Psoas muscle (tissue), 8 donors: ENCODE measurements around the gene LRRC4C. TPM values are rescaled to one million over a fixed set of nuclear protein-coding genes. Genes with fewer than 3 reads are reported as not detected.

ENCODE experiments used
- ATAC-seq, 4 donors: fragments of 200-7000 bp; cut with Tn5 transposase; one replicate each; pipeline ENCODE4 v1.9.1; 2020; ENCODE audit warnings: moderate library complexity in 3 of 4, mild to moderate bottlenecking in 2 of 4
- DNase-seq, 2 donors: peaks; one replicate each; pipeline ENCODE4 v3.0.0-alpha.2; 2020
- H3K27ac ChIP-seq: fragments of 200-600 bp; one replicate; pipeline ENCODE4 v1.8.0; 2022
- H3K27me3 ChIP-seq, 3 donors: fragments of 200-600 bp in 1 of 3; one replicate each; pipeline versions ENCODE4 v1.6.1 to v1.8.0; 2013 to 2022; ENCODE audit warnings: low read length in 2 of 3, mild to moderate bottlenecking in 2 of 3, moderate library complexity in 1 of 3; ENCODE audit not compliant: insufficient read depth in 3 of 3
- H3K36me3 ChIP-seq, 2 donors: fragments of 200-600 bp in 1 of 2; one replicate each; pipeline versions ENCODE4 v1.6.1 to v1.8.0; 2013 to 2022; ENCODE audit warnings: low read depth in 1 of 2, mild to moderate bottlenecking in 1 of 2, moderate library complexity in 1 of 2; ENCODE audit not compliant: insufficient read depth in 1 of 2
- H3K4me1 ChIP-seq: fragments of 200-600 bp; one replicate; pipeline ENCODE4 v1.8.0; 2022
- H3K4me3 ChIP-seq: fragments of 200-600 bp; one replicate; pipeline ENCODE4 v1.8.0; 2022; ENCODE audit warnings: mild to moderate bottlenecking
- H3K9me3 ChIP-seq: fragments of 200-600 bp; one replicate; pipeline ENCODE4 v1.8.0; 2022
- CTCF ChIP-seq: fragments of 200-600 bp; IDR thresholded peaks from one replicate; pipeline ENCODE4 v1.8.0; 2022; ENCODE audit warnings: antibody characterized with exemption
- WGBS, 3 donors: extraction: QIAGEN DNeasy Blood & Tissue Kit; methylation state at CpG; one replicate each; pipeline versions ENCODE4 v1.1.6 to v1.1.7; 2013; 5-methylcytosine and 5-hydroxymethylcytosine counted together
- intact Hi-C, 2 donors: fragments of 100-400 bp; cut with DNase I; formaldehyde crosslinking; loops; one replicate each; pipeline versions ENCODE4 v1.11.0 to v1.14.2; 2022
- polyA plus RNA-seq, 3 donors: library from polyadenylated mRNA; stranded (reverse); fragments of 200-250 nt; gene quantifications; one replicate each; pipeline ENCODE4 v1.2.3, GENCODE V29; 2013
- total RNA-seq, 4 donors: library from RNA; stranded (reverse); fragmentation: NEBNext Ultra II Directional in 2 of 4; extraction: Animal tissue kit (Norgen Biotek cat#: 25700) in 2 of 4; gene quantifications; one replicate each; pipeline versions ENCODE4 v1.2.1 to v1.2.4, GENCODE V29; 2021 to 2023
- donor health status: healthy with polysubstance abuse.
- donor health status: DM: no; HTN: no; CAD: no; lungs with moderate emphysema.
- donor health status: Bipolar disorder and iron deficiency.
- donor health status: healthy.
- donor health status: DM: yes; HTN: yes; CAD: no.
- donor health status: DM: no; HTN: no; CAD: no.
- donor health status: DM: no; HTN: no; CAD: no.
- donor health status: DM: yes; HTN: yes; CAD: no.

The LRRC4C gene
- total and polyA plus RNA-seq, 7 donors, result 0.04 to 0.34 (median 0.12) TPM; not detected in 1

- no peak for TF ChIP-seq CTCF
- Histone ChIP-seq H3K36me3 (no peaks in the 10 kb centered on the region), H3K9me3 (no peaks in the 10 kb centered on the region), H3K27ac (no peak overlapping the region), H3K4me1 (no peaks in the 10 kb centered on the region), H3K27me3 (no peaks in the 10 kb centered on the region), H3K4me3 (no peak overlapping the region)
- intact Hi-C loops, result no loop called here
- peak in 1 of 4 donors; percentile 32 for ATAC-seq
- DNase-seq, result peak; percentile 55 to 73
- 68 to 70% (median 69%) methylated on average over 18 of the region's 18 CpGs for WGBS, 3 donors
Observed at GRCh38 chr11:40280159-40281051, 1179.0 kb downstream of the LRRC4C start.

- no peaks in the 10 kb centered on the region for H3K4me1 ChIP-seq
Observed at GRCh38 chr11:40276960-40277359, 1182.5 kb downstream of the LRRC4C start.

GRCh38 chr11:40274017-40274416 is 1185.4 kb downstream of the LRRC4C start:
- H3K36me3 ChIP-seq, result no peaks in the 10 kb centered on the region
- DNase-seq, result no peak
- no peak for TF ChIP-seq CTCF
- intact Hi-C loops, result no loop called here
- no peak for ATAC-seq
- no peaks in the 10 kb centered on the region for H3K4me1 ChIP-seq
- H3K4me3 ChIP-seq, result no peak overlapping the region
- no peaks in the 10 kb centered on the region for H3K27me3 ChIP-seq
- H3K27ac ChIP-seq, result no peak overlapping the region
- 53 to 61% (median 57%) methylated on average over 3 of the region's 3 CpGs for WGBS, 3 donors
- no peaks in the 10 kb centered on the region for H3K9me3 ChIP-seq

More at GRCh38 chr11:40276960-40277359, 1182.5 kb downstream of the LRRC4C start:
- Histone ChIP-seq H3K27me3 (no peaks in the 10 kb centered on the region), H3K9me3 (no peaks in the 10 kb centered on the region), H3K36me3 (no peaks in the 10 kb centered on the region), H3K4me3 (no peak overlapping the region), H3K27ac (no peak overlapping the region)
- DNase-seq, result no peak
- no peak for ATAC-seq
- TF ChIP-seq CTCF, result no peak
- intact Hi-C loops, result no loop called here
- WGBS, 3 donors, result 90 to 96% (median 91%) methylated on average over 1 of the region's 1 CpG

GRCh38 chr11:40273192-40273732 is 1186.2 kb downstream of the LRRC4C start:
- H3K36me3 ChIP-seq, result no peaks in the 10 kb centered on the region
- DNase-seq (no peak), ATAC-seq (no peak)
- intact Hi-C loops, result no loop called here
- H3K27me3 ChIP-seq, result no peaks in the 10 kb centered on the region
- H3K4me1 ChIP-seq, result no peaks in the 10 kb centered on the region
- no peaks in the 10 kb centered on the region for H3K9me3 ChIP-seq
- no peak overlapping the region for H3K4me3 ChIP-seq
- TF ChIP-seq CTCF, result no peak
- no peak overlapping the region for H3K27ac ChIP-seq
- 56 to 73% (median 58%) methylated on average over 1 of the region's 1 CpG for WGBS, 3 donors
